Esophagus muscularis mucosa (tissue), 4 donors: ENCODE data around the gene PTGDR2. TPM values are rescaled to one million over a fixed set of nuclear protein-coding genes. Genes with fewer than 3 reads are reported as not detected.

Experiments used
- DNase-seq: peaks from one replicate; pipeline ENCODE4 v3.0.0-alpha.2; 2017; ENCODE audit errors: extremely low spot score
- H3K27ac ChIP-seq, 4 donors: fragments of 200-600 bp; sonication (generic); replicated peaks in 1 of 4; 1 replicate in 3 of 4; 2 replicates in 1 of 4; pipeline ENCODE4 v1.5.1; 2016 to 2019; ENCODE audit warnings: mild to moderate bottlenecking in 1 of 4
- H3K27me3 ChIP-seq, 4 donors: fragments of 200-600 bp; sonication (generic); one replicate each; pipeline versions ENCODE4 v1.5.1 to v1.6.0; 2016 to 2019
- H3K36me3 ChIP-seq, 4 donors: fragments of 200-600 bp; sonication (generic); one replicate each; pipeline ENCODE4 v1.5.1; 2016 to 2019
- H3K4me1 ChIP-seq, 4 donors: fragments of 200-600 bp; sonication (generic); one replicate each; pipeline ENCODE4 v1.5.1; 2016 to 2019
- H3K4me3 ChIP-seq, 4 donors: fragments of 200-600 bp; sonication (generic); 1 replicate in 2 of 4; 2 replicates in 2 of 4; pipeline ENCODE4 v1.5.1; 2016 to 2019; ENCODE audit warnings: mild to moderate bottlenecking in 4 of 4, moderate library complexity in 1 of 4
- H3K9me3 ChIP-seq, 4 donors: fragments of 200-600 bp; sonication (generic); 1 replicate in 3 of 4; 2 replicates in 1 of 4; pipeline ENCODE4 v1.5.1; 2016 to 2019
- EP300 ChIP-seq: sonication (generic); formaldehyde crosslinking; IDR thresholded peaks from one replicate; pipeline ENCODE4 v1.6.1; 2017; ENCODE audit warnings: antibody characterized with exemption
- POLR2A ChIP-seq: fragments of 450-650 bp; IDR thresholded peaks from one replicate; pipeline ENCODE4 v1.6.1; 2017; ENCODE audit warnings: antibody characterized with exemption, moderate library complexity, mild to moderate bottlenecking, low read depth
- POLR2AphosphoS5 ChIP-seq, 2 donors: sonication (generic); formaldehyde crosslinking; IDR thresholded peaks; one replicate each; pipeline ENCODE4 v1.6.1; 2017; ENCODE audit warnings: antibody characterized with exemption in 2 of 2
- WGBS: methylation state at CpG from one replicate; pipeline ENCODE4 v1.1.5; 2018; 5-methylcytosine and 5-hydroxymethylcytosine counted together
- intact Hi-C: fragments of 100-400 bp; cut with DNase I; formaldehyde crosslinking; loops from one replicate; pipeline ENCODE4 v1.15.1; 2023
- total RNA-seq, 4 donors: library from RNA; depleted of rRNA; stranded (reverse); fragments of >200 nt; gene quantifications; one replicate each; pipeline versions ENCODE4 v1.1.0 to v1.2.1, GENCODE V29; 2016
- TF ChIP-seq, protein P1 (sequence below), 3 experiments: fragments of 200-600 bp in 2 of 3; fragments of 450-650 bp in 1 of 3; sonication (generic) in 2 of 3; IDR thresholded peaks; one replicate each; pipeline ENCODE4 v1.5.1; 2017 to 2019; ENCODE audit warnings: antibody characterized with exemption in 3 of 3, mild to moderate bottlenecking in 2 of 3, moderate library complexity in 1 of 3

PTGDR2 gene
- total RNA-seq, 4 donors from 2014 or later, result 0.33 to 2.9 (median 1.8) TPM

DNA sequence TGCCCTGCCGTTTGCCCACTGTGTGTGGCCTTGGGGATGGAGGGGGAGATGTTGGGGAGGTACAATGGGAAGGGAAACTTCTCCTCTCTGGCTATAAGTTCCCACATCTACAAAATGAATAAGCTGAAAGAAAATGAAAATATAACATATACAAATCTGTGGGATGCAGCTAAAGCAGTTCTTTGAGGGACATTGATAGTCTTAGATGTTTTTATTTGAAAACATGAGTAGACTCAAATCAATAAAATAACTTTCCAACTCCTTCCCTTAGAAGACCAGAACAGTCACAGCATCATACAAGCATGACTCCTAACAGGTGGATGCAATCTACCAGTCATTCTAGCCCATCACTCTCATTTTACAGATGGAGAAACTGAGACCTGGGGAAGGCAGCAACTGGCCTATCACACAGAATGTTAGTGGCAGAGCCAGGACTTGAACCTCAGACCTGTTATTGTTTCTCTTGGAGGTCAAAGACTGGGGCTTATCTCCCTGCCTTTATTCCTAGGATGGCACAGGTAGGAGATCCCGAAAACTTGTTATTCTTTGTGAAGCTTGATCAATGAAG lies 39.1 kb downstream of the PTGDR2 start:
- no peaks in the 10 kb centered on the region for H3K36me3 ChIP-seq
- H3K4me3 ChIP-seq, result no peak overlapping the region
- intact Hi-C loops, result no loop called here
- no peak for DNase-seq
- peaks cover 0 to 16% (median 14%) of the 10 kb centered on the region in 4 donors for H3K9me3 ChIP-seq
- no peaks in the 10 kb centered on the region for H3K4me1 ChIP-seq
- no peak for TF ChIP-seq POLR2AphosphoS5 (IDR thresholded peaks at IDR 0.05)
- TF ChIP-seq POLR2A, result no peak
- TF ChIP-seq EP300, result no peak
- TF ChIP-seq, protein P1, sequence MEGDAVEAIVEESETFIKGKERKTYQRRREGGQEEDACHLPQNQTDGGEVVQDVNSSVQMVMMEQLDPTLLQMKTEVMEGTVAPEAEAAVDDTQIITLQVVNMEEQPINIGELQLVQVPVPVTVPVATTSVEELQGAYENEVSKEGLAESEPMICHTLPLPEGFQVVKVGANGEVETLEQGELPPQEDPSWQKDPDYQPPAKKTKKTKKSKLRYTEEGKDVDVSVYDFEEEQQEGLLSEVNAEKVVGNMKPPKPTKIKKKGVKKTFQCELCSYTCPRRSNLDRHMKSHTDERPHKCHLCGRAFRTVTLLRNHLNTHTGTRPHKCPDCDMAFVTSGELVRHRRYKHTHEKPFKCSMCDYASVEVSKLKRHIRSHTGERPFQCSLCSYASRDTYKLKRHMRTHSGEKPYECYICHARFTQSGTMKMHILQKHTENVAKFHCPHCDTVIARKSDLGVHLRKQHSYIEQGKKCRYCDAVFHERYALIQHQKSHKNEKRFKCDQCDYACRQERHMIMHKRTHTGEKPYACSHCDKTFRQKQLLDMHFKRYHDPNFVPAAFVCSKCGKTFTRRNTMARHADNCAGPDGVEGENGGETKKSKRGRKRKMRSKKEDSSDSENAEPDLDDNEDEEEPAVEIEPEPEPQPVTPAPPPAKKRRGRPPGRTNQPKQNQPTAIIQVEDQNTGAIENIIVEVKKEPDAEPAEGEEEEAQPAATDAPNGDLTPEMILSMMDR (IDR thresholded peaks at IDR 0.05), result no peak
- H3K27me3 ChIP-seq, result no peaks in the 10 kb centered on the region
- WGBS, result 85% methylated on average over 2 of the region's 2 CpGs
- H3K27ac ChIP-seq, result no peak overlapping the region

DNA sequence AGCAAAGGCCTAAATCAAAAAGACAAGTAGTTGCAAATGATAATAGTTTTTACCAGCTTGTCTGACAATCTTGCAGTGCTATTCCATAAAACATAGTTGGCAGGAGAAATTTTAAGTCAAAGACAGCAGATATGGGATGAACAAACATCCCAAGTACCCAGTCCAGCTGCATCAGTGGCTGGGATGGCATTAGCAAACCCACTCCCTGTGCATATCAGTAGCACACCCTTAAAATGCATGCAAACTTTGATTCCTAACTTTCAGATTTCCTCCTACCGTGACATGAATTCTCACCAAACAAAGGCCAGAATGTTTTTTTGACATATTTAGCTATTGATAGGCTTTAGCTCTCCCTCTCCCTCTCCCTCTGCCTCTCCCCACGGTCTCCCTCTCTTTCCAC lies 41.6 kb downstream of the PTGDR2 start:
- no peaks in the 10 kb centered on the region for H3K27me3 ChIP-seq
- intact Hi-C loops, result no loop called here
- H3K36me3 ChIP-seq, result no peaks in the 10 kb centered on the region
- H3K9me3 ChIP-seq, result peaks cover 0 to 16% (median 14%) of the 10 kb centered on the region in 4 donors
- H3K27ac ChIP-seq, result no peak overlapping the region
- no peaks in the 10 kb centered on the region for H3K4me1 ChIP-seq
- H3K4me3 ChIP-seq, result no peak overlapping the region
- DNase-seq, result no peak
- 93% methylated on average over 2 of the region's 2 CpGs for WGBS
- TF ChIP-seq POLR2A, result no peak
- TF ChIP-seq, protein P1 (IDR thresholded peaks at IDR 0.05), result no peak
- TF ChIP-seq EP300, result no peak
- TF ChIP-seq POLR2AphosphoS5 (IDR thresholded peaks at IDR 0.05), result no peak

DNA sequence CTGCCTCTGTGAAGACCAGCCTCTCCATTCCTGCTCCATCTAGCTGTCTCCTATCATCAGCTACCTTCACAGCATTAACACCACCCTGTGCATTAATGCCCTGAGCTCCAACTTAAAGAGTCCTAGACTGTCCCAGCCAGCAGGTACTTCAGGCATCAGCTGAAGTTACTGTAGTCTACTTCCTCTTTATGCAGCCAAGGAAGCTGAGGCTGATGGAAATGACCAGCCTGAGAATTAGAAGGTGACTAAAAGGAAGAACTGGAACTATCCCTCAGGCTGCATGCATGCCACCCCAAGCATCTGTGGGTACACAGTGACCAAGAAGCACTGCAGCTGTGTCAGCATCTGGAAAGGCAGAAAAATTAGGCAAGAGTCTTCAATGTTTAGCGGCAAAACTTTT lies 42.4 kb downstream of the PTGDR2 start:
- DNase-seq, result no peak
- H3K27ac ChIP-seq, result no peak overlapping the region
- no peaks in the 10 kb centered on the region for H3K4me1 ChIP-seq
- intact Hi-C loops, result no loop called here
- H3K4me3 ChIP-seq, result no peak overlapping the region
- H3K36me3 ChIP-seq, result no peaks in the 10 kb centered on the region
- 80% methylated on average over 1 of the region's 1 CpG for WGBS
- TF ChIP-seq, protein P1 (IDR thresholded peaks at IDR 0.05), result no peak
- TF ChIP-seq EP300, result no peak
- no peak for TF ChIP-seq POLR2A
- TF ChIP-seq POLR2AphosphoS5 (IDR thresholded peaks at IDR 0.05), result no peak
- H3K27me3 ChIP-seq, result no peaks in the 10 kb centered on the region
- H3K9me3 ChIP-seq, result peaks cover 0 to 16% (median 14%) of the 10 kb centered on the region in 4 donors

DNA sequence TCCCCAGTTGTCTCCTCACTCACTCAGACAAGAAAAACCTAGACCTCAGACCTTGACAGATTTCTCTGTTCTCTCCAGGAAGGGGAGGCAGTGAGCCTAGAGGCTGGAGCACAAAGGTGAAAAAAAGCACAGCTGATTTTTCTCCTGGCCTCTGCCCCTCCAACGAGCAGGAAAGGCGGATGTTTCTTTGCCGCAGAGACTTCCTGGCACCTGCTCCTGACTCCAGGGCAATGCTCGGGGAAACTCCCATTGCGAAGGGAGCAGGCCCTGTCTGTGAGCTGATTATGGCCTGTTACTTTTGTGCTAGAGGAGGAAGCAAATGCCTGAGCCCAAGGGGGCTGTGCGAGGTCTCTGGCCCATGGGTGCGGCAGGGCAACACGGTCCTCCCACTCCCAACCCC lies 45.2 kb downstream of the PTGDR2 start:
- Histone ChIP-seq H3K4me1 (no peaks in the 10 kb centered on the region), H3K9me3 (no peaks in the 10 kb centered on the region), H3K36me3 (no peaks in the 10 kb centered on the region), H3K27ac (no peak overlapping the region), H3K4me3 (no peak overlapping the region), H3K27me3 (no peaks in the 10 kb centered on the region)
- peak in 1 of 2 donors; percentile 32 for TF ChIP-seq POLR2AphosphoS5 (IDR thresholded peaks at IDR 0.05)
- TF ChIP-seq, protein P1 (IDR thresholded peaks at IDR 0.05), result no peak
- TF ChIP-seq POLR2A, result no peak
- no peak for TF ChIP-seq EP300
- 59% methylated on average over 7 of the region's 8 CpGs for WGBS
- intact Hi-C loops, result no loop called here
- no peak for DNase-seq

DNA sequence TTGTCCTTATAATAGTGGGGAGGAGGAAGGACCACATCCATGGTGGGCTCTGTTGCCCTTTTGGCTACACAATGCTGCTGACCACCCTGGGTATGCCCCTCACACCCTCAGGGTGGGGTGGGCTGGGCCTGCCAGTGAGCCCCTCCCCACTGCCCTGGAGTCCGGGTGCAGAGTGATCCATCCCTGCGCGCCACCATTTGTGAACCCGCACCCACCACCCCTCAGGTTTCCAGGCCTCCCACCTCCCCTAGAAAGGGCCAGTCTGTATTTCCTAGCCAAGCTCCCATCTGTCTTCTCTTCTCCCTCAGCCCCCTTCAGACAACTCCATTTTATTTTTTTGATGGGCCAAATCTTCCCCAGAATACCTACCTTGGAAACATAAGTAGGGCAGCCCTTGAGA lies 45.6 kb downstream of the PTGDR2 start:
- no peak overlapping the region for H3K4me3 ChIP-seq
- H3K4me1 ChIP-seq, result no peaks in the 10 kb centered on the region
- TF ChIP-seq POLR2A, result no peak
- TF ChIP-seq POLR2AphosphoS5 (IDR thresholded peaks at IDR 0.05), result no peak
- no peak for TF ChIP-seq EP300
- TF ChIP-seq, protein P1 (IDR thresholded peaks at IDR 0.05), result no peak
- H3K27ac ChIP-seq, result no peak overlapping the region
- 94% methylated on average over 4 of the region's 4 CpGs for WGBS
- no peaks in the 10 kb centered on the region for H3K36me3 ChIP-seq
- H3K27me3 ChIP-seq, result no peaks in the 10 kb centered on the region
- intact Hi-C loops, result no loop called here
- DNase-seq, result no peak
- H3K9me3 ChIP-seq, result no peaks in the 10 kb centered on the region
